Neural crest cell (in vitro differentiated cells): ENCODE data around the gene DLX5. TPM values are rescaled to one million over a fixed set of nuclear protein-coding genes. Genes with fewer than 3 reads are reported as not detected.
A peak's percentile ranks its signal among the peaks of the same experiment; 100 is the strongest.

ENCODE experiments used
- DNase-seq: peaks from one replicate; pipeline ENCODE4 v3.0.0; 2021; ENCODE audit warnings: low read depth, mixed read lengths, low spot score
- H3K27ac Mint-ChIP-seq: one replicate; pipeline ENCODE4 v1.8.0; 2021; ENCODE audit warnings: mild to moderate bottlenecking, mixed read lengths; ENCODE audit not compliant: unreplicated experiment
- H3K27me3 Mint-ChIP-seq: 2 replicates; pipeline ENCODE4 v1.8.0; 2021; ENCODE audit warnings: low read depth, mild to moderate bottlenecking, mixed read lengths
- H3K36me3 Mint-ChIP-seq: 2 replicates; pipeline ENCODE4 v1.8.0; 2021; ENCODE audit warnings: low read depth, mild to moderate bottlenecking, mixed read lengths
- H3K4me1 Mint-ChIP-seq: 2 replicates; pipeline ENCODE4 v1.8.0; 2021; ENCODE audit warnings: mixed read lengths
- H3K4me3 Mint-ChIP-seq: one replicate; pipeline ENCODE4 v1.8.0; 2021; ENCODE audit warnings: mild to moderate bottlenecking, mixed read lengths
- H3K9me3 Mint-ChIP-seq: 2 replicates; pipeline ENCODE4 v1.8.0; 2021; ENCODE audit warnings: mixed read lengths
- total RNA-seq: library from RNA; stranded (reverse); gene quantifications from 2 replicates; pipeline ENCODE4 v1.2.1, GENCODE V29; 2021
- TF ChIP-seq, protein P1 (sequence below): fragments of 200-600 bp; sonication (generic); conservative IDR thresholded peaks from 2 replicates; pipeline ENCODE4 v1.5.0; 2021; ENCODE audit warnings: antibody characterized with exemption, mild to moderate bottlenecking

DLX5 gene
- total RNA-seq, 1 donor from 2014 or later: 0.70 TPM

DNA sequence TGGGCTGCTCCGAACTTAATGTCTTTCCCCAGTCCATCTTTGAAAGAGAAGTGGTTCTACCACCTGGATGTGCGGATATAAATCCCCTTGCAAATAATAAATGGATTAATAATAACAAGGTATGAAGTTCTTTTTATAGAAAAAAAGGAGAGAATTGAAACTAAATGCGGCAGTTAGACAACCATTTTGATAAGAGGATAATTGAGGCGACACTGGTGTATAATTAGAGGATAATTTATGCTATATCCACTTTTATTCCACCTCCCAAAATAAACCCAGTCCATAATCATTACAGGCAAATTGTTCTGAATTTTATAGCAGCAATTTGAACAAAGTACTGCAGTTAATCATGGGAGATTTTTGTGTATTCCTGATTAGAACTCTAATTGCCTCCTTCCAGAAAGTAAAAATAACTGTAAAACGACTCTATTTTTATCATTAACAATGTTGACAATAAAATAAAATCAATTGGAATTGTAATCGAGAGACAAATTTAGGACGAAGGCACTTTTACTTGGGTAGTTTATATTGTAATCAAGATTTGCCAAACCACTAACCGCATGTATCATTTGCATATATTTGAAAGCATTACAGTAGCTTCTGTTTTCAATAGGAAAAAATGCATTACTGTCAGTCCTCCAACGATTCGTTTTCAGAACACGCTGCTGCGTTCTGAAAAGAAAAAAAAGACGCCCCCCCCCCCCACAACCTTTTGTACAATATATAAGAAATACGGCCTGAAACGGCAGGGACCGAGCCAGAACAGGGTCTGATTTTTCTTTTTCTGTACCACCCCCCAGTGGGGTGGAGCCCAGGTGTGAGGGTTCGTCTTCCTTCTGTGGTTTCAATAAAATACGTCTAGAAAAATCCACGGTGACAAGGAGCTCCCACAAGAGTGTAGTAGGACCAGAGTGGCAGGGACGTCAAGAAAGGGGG lies 20.1 kb downstream of the DLX5 start:
- no peak for DNase-seq
- Mint-ChIP-seq H3K4me1 (peaks cover 9% of the 10 kb centered on the region), H3K27ac (no peak overlapping the region), H3K27me3 (peaks cover 99% of the 10 kb centered on the region), H3K36me3 (peaks cover 3% of the 10 kb centered on the region), H3K9me3 (no peaks in the 10 kb centered on the region), H3K4me3 (peak overlapping the region; percentile 64)
- TF ChIP-seq, protein P1, sequence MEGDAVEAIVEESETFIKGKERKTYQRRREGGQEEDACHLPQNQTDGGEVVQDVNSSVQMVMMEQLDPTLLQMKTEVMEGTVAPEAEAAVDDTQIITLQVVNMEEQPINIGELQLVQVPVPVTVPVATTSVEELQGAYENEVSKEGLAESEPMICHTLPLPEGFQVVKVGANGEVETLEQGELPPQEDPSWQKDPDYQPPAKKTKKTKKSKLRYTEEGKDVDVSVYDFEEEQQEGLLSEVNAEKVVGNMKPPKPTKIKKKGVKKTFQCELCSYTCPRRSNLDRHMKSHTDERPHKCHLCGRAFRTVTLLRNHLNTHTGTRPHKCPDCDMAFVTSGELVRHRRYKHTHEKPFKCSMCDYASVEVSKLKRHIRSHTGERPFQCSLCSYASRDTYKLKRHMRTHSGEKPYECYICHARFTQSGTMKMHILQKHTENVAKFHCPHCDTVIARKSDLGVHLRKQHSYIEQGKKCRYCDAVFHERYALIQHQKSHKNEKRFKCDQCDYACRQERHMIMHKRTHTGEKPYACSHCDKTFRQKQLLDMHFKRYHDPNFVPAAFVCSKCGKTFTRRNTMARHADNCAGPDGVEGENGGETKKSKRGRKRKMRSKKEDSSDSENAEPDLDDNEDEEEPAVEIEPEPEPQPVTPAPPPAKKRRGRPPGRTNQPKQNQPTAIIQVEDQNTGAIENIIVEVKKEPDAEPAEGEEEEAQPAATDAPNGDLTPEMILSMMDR: no peak

GRCh38 chr7:97003262-97004246 lies 21.1 kb downstream of the DLX5 start:
- peaks cover 3% of the 10 kb centered on the region for H3K36me3 Mint-ChIP-seq
- peaks cover 99% of the 10 kb centered on the region for H3K27me3 Mint-ChIP-seq
- peaks cover 9% of the 10 kb centered on the region for H3K4me1 Mint-ChIP-seq
- TF ChIP-seq, protein P1: no peak
- no peaks in the 10 kb centered on the region for H3K9me3 Mint-ChIP-seq
- H3K27ac Mint-ChIP-seq: no peak overlapping the region
- H3K4me3 Mint-ChIP-seq: peak overlapping the region; percentile 54
- no peak for DNase-seq

GRCh38 chr7:97002555-97003261 lies 21.9 kb downstream of the DLX5 start:
- Mint-ChIP-seq H3K4me3 (peak overlapping the region; percentile 13), H3K9me3 (no peaks in the 10 kb centered on the region), H3K27ac (no peak overlapping the region), H3K36me3 (peaks cover 3% of the 10 kb centered on the region), H3K27me3 (peaks cover 99% of the 10 kb centered on the region), H3K4me1 (peaks cover 9% of the 10 kb centered on the region)
- DNase-seq: no peak
- TF ChIP-seq, protein P1: no peak

DNA sequence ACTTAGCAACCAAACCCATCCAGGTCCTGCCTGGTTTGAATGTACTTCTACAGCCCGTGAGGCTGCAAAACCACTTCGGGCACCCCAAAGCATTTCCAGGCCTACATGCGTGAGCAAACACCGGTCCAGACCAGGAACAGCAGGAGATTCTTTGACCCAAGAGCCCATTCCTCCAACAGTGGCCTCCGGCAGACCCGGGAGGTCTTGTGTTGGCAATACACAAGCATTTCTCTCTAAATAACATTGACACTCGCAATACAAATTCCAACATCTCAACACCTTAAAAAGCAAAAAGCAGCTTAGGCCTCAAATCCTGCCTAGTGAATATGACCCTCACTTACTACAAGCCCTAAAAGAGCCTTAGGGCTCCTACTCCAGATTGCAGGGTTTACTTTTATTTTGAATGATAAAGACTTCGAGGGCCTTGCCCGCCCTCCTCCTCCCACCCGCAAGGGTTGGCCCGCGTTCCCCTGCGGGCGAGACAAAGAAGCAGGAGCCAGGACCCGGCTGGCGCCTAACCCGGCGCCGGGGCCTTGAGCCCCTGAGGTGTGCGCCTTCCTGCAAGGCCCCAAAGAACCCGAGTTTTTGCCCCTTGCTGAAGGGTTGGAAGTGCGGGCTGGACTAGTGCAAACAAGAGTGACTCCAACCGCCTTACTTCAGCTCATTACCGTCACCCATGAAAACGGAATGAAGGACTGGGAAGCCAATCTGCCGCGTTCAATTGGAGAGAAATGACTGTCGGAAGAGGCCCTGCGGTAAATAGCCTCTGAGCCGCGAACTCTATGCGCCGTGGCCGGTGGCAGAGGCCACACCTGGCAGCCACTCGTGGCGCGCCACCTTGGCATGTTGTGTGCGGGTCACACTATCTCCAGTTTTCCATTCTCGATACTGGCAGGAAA lies 22.7 kb downstream of the DLX5 start:
- no peak overlapping the region for H3K27ac Mint-ChIP-seq
- H3K27me3 Mint-ChIP-seq: peaks cover 99% of the 10 kb centered on the region
- H3K4me1 Mint-ChIP-seq: peaks cover 7% of the 10 kb centered on the region
- H3K4me3 Mint-ChIP-seq: peak overlapping the region; percentile 7
- no peaks in the 10 kb centered on the region for H3K9me3 Mint-ChIP-seq
- TF ChIP-seq, protein P1: no peak
- H3K36me3 Mint-ChIP-seq: peaks cover 3% of the 10 kb centered on the region
- DNase-seq: no peak
